Nephron progenitor cell (in vitro differentiated cells): ENCODE data around the gene SIM1.
A peak's percentile ranks its signal among the peaks of the same experiment; 100 is the strongest.

Source experiments
- DNase-seq: peaks from one replicate; pipeline ENCODE4 v3.0.0; 2021
- H3K27ac Mint-ChIP-seq: 2 replicates; pipeline ENCODE4 v1.8.0; 2021; ENCODE audit warnings: mild to moderate bottlenecking, moderate library complexity, mixed read lengths
- H3K27me3 Mint-ChIP-seq: 2 replicates; pipeline ENCODE4 v1.8.0; 2021; ENCODE audit warnings: mild to moderate bottlenecking, low read depth, mixed read lengths; ENCODE audit not compliant: poor library complexity
- H3K36me3 Mint-ChIP-seq: 2 replicates; pipeline ENCODE4 v1.8.0; 2021; ENCODE audit warnings: low read depth, mixed read lengths
- H3K4me1 Mint-ChIP-seq: 2 replicates; pipeline ENCODE4 v1.8.0; 2021; ENCODE audit warnings: mixed read lengths
- H3K4me3 Mint-ChIP-seq: 2 replicates; pipeline ENCODE4 v1.8.0; 2021; ENCODE audit warnings: mild to moderate bottlenecking, moderate library complexity, mixed read lengths
- H3K9me3 Mint-ChIP-seq: 2 replicates; pipeline ENCODE4 v1.8.0; 2021; ENCODE audit warnings: mild to moderate bottlenecking, moderate library complexity, mixed read lengths
- TF ChIP-seq, protein P1 (sequence below): fragments of 200-600 bp; sonication (generic); IDR thresholded peaks from 2 replicates; pipeline ENCODE4 v1.5.0; 2021; ENCODE audit warnings: antibody characterized with exemption

The SIM1 gene

DNA sequence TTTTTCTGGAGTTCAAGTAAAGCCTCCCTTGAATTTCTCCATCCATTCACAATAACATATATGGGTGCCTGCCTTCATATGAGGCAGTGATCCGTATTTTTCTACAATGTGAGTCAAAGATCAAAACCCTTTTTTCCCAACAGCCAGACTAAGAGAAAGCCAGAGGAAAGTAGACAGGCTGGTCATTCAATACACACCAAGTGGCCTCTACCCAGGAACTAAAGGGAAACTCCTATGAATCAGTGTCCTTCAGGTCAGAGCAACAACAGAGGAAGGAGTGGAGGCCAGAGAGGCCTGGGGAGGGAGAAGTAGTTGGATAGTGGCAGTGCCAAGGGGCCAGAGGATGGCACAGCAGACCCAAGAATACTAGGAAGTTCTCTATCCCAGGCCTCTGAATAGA is 23.8 kb downstream of the SIM1 start:
- TF ChIP-seq, protein P1, sequence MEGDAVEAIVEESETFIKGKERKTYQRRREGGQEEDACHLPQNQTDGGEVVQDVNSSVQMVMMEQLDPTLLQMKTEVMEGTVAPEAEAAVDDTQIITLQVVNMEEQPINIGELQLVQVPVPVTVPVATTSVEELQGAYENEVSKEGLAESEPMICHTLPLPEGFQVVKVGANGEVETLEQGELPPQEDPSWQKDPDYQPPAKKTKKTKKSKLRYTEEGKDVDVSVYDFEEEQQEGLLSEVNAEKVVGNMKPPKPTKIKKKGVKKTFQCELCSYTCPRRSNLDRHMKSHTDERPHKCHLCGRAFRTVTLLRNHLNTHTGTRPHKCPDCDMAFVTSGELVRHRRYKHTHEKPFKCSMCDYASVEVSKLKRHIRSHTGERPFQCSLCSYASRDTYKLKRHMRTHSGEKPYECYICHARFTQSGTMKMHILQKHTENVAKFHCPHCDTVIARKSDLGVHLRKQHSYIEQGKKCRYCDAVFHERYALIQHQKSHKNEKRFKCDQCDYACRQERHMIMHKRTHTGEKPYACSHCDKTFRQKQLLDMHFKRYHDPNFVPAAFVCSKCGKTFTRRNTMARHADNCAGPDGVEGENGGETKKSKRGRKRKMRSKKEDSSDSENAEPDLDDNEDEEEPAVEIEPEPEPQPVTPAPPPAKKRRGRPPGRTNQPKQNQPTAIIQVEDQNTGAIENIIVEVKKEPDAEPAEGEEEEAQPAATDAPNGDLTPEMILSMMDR: no peak
- H3K27ac Mint-ChIP-seq: no peak overlapping the region

DNA sequence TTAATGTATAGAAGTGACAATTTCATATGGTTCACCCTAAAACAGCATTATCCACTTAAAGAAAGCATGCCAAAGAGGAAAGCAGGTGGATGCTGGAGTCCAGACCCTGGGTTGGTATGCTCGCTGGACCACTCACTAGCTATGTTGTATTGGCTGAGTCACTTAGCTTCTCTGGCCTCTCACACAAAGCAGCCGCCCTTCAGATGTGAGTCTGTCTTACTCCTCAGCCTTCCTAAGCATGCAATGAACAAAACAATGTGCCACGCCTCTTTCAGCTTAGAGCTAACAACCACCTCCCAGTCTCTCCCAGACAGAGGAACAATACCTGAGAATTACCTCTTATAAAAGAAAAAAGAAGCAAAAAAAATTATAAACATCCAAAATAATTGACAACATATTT is 29.4 kb downstream of the SIM1 start:
- Mint-ChIP-seq H3K4me3 (no peak overlapping the region), H3K27ac (no peak overlapping the region), H3K4me1 (peaks cover 38% of the 10 kb centered on the region), H3K9me3 (no peaks in the 10 kb centered on the region), H3K27me3 (peaks cover 1% of the 10 kb centered on the region), H3K36me3 (peaks cover 39% of the 10 kb centered on the region)
- TF ChIP-seq, protein P1: no peak
- DNase-seq: no peak

More for the DNA sequence above, 23.8 kb downstream of the SIM1 start:
- H3K4me1 Mint-ChIP-seq: peaks cover 3% of the 10 kb centered on the region
- H3K4me3 Mint-ChIP-seq: no peak overlapping the region
- H3K36me3 Mint-ChIP-seq: peaks cover 26% of the 10 kb centered on the region
- peaks cover 10% of the 10 kb centered on the region for H3K27me3 Mint-ChIP-seq
- no peaks in the 10 kb centered on the region for H3K9me3 Mint-ChIP-seq
- DNase-seq: no peak

DNA sequence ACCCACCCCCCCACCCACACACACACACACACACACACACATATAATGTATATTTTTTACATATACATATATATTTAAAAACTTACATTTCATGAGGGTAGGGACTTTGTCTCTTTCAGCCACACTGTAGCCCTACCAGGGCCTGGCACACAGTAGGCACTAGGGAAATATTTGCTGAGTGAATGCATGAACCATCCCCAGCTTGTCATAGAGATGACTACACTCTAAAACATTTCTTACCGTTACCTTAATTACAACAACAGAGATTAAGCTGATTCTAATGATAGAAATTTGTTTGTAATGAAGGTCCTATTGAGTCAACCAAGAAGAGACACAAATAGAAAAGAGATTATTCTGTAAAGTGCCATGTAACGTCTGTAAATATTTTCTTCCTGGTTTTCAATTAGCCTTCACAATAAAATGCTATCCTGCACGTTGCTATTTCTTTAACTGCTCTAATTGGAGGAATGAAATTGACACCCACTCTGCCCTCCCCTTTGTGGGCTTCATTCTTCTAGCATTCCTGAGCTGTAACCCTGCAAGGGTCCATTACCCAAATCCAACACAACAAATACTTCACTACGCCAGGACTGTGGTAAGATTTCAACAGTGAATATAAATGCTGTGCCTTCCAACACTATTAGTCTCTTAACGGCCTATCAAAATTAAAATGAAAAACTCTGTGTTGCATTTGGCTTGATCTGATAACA is 30.8 kb downstream of the SIM1 start:
- H3K36me3 Mint-ChIP-seq: peaks cover 35% of the 10 kb centered on the region
- DNase-seq: no peak
- no peaks in the 10 kb centered on the region for H3K27me3 Mint-ChIP-seq
- H3K27ac Mint-ChIP-seq: peak overlapping the region; percentile 82
- TF ChIP-seq, protein P1: no peak
- no peaks in the 10 kb centered on the region for H3K9me3 Mint-ChIP-seq
- H3K4me3 Mint-ChIP-seq: no peak overlapping the region
- peaks cover 38% of the 10 kb centered on the region for H3K4me1 Mint-ChIP-seq

DNA sequence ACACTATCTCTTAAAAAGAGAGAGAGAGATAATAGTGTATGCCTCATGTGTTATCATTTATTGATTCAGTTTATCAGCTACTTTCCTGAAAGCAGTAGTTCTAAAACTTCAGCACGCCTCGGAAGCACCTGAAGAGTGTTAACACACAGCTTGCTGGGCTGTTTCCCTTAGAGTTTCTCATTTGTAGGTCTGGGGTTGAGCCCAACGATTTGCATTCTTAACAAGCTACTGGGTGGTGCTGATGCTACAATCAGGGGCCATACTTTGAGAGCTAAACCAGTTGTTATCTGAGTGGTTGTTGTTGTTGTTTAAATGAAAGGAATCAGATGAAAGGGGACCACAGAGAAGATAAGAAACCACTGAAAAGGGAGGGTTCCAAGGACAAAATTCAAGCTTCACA is 32.6 kb downstream of the SIM1 start:
- TF ChIP-seq, protein P1: no peak
- H3K27me3 Mint-ChIP-seq: no peaks in the 10 kb centered on the region
- no peak for DNase-seq
- H3K4me1 Mint-ChIP-seq: peaks cover 38% of the 10 kb centered on the region
- H3K36me3 Mint-ChIP-seq: peaks cover 26% of the 10 kb centered on the region
- H3K4me3 Mint-ChIP-seq: no peak overlapping the region
- H3K27ac Mint-ChIP-seq: no peak overlapping the region
- H3K9me3 Mint-ChIP-seq: no peaks in the 10 kb centered on the region

DNA sequence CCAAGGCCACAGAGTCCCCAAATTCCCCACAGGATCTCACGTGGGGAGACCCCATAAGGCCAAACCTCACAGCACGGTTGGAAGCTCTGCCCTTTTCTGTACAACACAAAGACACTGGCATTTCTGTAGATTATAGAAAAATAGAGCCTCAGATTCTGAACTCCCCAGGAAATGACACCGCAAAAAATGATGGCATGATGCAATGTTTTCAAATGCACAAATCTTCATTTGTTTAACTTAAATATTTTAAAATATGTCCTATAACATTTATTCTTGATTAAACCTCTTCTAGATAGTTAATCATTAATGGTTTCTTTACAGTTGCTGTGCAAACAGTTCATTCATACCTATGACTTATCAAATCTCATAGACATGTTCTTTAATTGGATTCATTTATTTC is 33.8 kb downstream of the SIM1 start:
- peaks cover 36% of the 10 kb centered on the region for H3K4me1 Mint-ChIP-seq
- TF ChIP-seq, protein P1: no peak
- peaks cover 37% of the 10 kb centered on the region for H3K36me3 Mint-ChIP-seq
- no peaks in the 10 kb centered on the region for H3K9me3 Mint-ChIP-seq
- no peak overlapping the region for H3K27ac Mint-ChIP-seq
- no peak overlapping the region for H3K4me3 Mint-ChIP-seq
- H3K27me3 Mint-ChIP-seq: no peaks in the 10 kb centered on the region
- no peak for DNase-seq

DNA sequence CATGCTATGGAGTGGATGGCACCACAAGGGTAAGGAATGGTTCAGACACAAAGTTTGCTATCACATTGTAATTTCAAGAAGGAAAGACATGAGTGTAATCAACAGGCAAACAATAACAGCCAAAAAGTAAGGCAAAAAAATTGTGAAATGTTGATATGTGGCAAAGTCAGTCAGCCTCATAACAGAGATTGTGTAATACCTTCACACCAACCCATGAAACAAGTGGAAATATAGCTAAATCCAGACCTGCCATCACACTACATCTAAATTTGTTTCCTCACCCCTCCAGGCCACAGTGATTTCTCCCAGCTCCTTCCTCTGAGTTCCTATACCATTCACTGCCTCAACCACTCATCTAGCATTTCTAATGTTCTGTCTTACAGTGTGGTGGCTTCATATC is 37.3 kb downstream of the SIM1 start:
- TF ChIP-seq, protein P1: no peak
- Mint-ChIP-seq H3K27ac (no peak overlapping the region), H3K4me3 (no peak overlapping the region), H3K9me3 (no peaks in the 10 kb centered on the region), H3K4me1 (peaks cover 5% of the 10 kb centered on the region), H3K27me3 (no peaks in the 10 kb centered on the region), H3K36me3 (peaks cover 32% of the 10 kb centered on the region)
- DNase-seq: no peak
